Hematopoietic multipotent progenitor cell treated with erythropoietin and hydrocortisone succinate and interleukin-3 and kit ligand, for 8 days (in vitro differentiated cells): ENCODE measurements around the gene EPHA6.
"Not testable (repeated sequence)": the region's sequence is repeated elsewhere in the genome, so short reads cannot be mapped to it uniquely, and the experiment has no call there.

Experiments
- DNase-seq: peaks from one replicate; pipeline ENCODE4 v3.0.0-alpha.2; 2015

Gene EPHA6

DNA sequence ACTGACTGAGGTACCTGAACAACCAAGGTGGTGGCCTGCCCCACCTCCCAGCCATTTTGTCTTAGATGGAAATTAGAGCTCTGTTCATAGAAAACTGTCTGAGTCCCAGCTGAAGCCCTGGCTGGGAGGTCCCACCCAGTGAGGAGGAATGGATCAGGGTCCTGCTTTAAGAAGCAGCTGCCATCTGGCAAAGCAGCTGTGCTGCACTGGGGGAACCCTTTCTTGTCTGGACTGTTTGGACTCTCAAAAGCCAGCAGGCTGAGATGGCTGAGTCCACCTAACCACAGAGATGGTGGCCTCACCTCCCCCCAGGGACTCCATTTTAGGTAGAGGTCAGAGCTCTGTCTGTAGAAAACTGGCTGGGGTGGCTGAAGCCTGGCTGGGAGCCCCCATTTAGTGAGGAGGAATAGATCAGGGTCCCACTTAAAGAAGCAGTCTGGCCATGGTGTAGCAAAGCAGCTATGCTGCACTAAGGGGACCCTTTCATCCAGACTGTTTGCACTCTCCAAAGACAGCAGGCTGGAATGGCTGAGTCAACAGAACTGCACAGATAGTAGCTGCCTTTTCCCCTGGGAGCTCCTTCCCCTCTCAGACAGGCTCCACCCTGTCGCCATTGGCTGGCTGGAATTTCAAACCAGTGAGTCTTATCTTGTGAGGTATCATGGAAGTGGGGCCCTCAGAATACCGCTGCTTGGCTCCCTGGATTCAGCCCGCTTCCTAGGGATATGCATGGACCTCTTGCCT, 116.9 kb downstream of the EPHA6 start:
- DNase-seq = no peak

DNA sequence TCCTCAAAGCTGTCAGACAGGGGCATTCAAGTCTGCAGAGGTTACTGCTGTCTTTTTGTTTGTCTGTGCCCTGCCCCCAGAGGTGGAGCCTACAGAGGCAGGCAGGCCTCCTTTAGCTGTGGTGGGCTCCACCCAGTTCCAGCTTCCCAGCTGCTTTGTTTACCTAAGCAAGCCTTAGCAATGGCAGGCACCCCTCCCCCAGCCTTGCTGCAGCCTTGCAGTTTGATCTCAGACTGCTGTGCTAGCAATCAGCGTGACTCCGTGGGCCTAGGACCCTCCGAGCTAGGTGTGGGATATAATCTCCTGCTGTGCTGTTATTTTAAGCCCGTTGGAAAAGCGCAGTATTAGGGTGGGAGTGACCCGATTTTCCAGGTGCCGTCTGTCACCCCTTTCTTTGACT, 127.7 kb downstream of the EPHA6 start:
- DNase-seq = not testable (repeated sequence)

DNA sequence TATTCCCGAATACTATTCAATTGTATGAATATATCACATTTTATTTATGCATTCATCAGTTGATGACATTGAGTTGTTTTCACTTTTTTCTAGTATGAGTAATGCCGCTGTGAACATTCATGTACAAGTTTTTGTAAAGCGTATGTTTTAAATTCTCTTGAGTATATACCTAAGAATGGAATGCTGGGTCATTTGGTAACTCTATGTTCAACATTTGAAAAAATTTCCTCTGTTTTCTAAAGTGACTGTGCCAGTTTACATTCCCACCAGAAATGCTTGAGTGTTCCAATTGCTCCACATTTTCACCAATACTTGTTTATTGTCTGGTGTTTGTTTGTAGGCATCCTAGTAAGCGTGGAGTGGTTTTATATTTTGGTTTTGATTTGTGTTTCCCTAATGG, 144.5 kb downstream of the EPHA6 start:
- no peak for DNase-seq

DNA sequence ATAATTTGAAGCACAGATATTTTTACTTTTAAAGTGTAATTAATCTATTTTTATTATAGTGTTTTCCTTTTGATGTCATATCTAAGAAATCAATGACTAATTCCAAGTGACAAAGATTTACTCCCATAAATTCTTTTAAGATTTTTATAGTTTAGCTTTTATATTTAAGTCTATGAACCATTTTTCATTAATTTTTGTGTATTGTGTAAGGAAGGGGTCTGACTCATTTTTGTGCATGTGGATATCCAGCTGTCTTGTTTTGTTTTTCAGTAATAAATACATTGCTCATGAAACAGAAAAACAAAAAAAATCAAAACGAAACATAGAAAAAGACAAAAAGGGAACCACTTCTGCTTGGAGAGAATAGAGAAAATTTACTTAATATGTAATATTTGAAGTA, 145.1 kb downstream of the EPHA6 start:
- no peak for DNase-seq

DNA sequence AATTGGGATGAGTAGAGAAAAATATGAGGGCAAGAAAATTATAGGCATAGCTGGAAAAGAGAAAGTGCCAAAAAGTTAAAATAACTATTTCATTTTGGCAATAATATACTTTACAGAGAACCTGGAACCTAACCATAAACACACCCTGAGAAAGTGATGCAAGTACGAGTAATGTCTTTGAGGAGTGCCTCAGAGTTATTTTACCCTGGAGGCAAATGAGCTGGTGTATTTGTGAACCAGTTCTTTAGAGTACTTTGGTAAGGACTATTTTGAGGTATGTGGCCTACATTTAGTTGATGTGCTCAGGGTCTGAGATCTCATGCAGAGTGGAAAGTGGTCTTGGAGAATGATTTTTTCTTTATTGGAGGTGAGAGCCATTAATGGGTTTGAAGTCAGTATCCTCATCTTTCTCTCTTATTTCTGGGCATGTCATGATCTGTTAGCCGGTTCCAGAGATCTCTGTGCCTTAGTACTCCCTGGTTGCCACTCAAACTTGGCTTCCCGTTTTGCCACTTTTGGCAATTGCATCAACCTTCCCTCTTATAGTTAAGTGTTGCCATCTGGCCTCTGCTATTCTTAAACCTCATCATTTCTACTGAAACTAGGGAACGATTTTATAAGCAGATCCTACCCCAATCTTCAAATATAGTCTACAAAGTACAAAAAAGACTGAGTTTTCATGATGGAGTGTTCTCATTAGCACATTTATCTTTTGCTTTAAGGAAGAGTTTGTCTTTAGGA, 145.7 kb downstream of the EPHA6 start:
- no peak for DNase-seq

DNA sequence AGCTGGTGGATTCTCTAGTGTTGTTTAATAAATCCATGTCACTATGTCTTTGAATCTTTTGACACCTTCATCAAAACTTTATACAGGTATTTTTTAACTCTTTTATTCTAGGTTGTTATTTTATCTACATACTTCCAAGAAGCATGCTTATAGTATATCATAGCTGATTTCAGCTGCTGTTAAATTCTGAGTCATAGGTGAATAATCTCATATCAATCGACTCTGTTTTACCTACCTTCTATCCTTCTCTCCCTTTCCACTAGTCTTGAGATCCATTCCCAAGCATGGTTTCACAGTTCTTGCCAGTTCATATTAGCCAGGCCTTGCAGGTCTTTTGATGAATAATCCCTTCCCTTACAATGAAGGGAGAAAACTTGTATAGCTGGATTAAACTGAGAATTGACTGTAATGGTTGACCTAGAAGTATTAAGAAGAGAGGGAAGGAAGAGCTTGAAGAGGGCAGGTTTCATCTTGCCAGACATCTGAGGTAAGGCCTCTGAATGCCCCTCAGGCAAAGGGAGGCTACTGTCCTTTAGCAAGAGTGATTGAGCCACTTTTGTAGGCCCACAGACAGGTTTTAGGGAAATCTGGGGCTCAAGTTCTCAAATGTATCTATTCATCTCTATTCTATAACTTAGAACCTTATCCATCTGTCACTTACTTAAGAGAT, 146.4 kb downstream of the EPHA6 start:
- no peak for DNase-seq

DNA sequence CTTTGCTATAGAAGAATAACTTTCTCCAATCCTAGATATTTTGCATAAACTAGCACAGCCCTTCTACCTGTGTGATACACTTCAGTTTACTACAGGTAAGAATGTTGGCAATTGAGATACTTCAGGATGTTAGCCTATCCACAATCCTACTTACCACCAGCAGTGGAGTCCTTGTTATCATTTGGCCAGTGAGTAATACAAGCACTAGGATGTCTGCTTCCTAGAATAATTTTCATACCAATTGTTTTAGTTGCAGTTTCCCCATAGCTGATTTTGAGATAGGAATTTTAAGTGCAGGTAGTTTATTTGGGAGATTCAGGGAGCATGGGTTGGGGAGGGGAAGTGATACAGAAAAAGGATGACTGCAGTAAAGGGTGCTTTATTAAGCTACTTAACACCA, 147.2 kb downstream of the EPHA6 start:
- no peak for DNase-seq

DNA sequence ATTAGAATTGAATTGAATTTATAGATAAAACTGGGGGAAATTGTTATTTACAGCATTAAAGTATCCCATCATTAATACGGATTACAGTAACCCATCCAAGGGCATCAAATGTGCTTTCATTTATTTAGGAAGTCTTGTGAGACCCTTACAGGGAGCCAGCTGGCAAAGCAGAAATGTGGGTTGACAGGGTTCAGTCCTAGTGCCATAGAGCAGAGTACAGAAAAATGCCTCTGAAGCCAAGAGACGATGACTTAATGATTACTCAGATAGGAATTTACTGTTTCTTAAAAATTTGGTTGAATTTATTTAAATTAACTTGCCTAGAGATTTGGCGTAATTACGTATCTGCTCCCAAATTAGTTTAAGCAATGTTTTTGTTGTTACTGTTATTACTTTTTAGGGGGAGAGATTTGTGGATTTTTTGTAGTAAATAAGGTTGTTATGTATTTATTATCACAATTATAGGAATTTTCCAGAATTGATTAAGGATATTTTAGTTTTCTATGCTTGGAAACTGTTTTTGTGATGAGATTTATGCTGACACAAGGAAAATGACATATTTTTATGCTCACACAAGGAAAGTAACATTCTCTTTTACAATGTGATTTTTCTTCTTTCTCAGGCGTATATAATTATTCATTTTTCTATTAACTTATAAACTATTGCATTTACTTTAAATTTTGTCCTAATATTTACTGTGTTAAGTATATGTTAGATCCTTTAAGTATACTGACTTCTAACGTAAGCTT, 152.0 kb downstream of the EPHA6 start:
- no peak for DNase-seq

DNA sequence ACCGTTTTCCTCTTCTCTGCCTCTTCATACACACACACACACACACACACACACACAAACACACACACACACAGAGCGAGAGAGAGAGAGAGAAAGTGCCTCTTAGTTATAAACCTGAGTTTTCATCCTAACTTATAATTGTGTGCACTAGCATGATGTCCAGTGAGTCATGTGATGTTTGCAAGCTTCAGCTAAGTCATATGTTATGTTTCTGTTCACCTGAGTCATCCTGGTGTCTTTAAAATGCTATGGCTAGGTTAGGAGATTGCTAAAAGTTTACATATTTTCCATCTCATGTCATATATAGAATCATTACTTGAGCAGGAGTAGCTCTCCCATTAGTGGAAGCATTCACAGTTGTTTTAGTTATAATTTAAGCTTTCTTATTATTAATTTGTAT, 155.8 kb downstream of the EPHA6 start:
- no peak for DNase-seq

DNA sequence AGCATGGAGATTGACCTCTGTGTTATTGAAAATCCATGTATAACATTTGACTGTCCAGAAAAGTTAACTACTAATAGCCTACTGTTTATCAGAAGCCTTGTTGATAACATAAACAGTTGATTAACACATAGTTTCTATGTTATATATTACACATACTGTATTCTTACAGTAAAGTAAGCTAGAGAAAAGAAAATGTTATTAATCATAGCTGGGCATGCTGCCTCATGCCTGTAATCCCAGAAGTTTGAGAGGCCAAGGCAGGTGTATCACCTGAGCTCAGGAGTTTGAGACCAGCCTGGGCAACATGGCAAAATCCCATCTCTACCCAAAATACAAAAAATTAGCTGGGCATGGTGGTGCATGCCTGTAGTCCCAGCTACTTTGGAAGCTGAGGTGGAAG, 163.3 kb downstream of the EPHA6 start:
- no peak for DNase-seq

DNA sequence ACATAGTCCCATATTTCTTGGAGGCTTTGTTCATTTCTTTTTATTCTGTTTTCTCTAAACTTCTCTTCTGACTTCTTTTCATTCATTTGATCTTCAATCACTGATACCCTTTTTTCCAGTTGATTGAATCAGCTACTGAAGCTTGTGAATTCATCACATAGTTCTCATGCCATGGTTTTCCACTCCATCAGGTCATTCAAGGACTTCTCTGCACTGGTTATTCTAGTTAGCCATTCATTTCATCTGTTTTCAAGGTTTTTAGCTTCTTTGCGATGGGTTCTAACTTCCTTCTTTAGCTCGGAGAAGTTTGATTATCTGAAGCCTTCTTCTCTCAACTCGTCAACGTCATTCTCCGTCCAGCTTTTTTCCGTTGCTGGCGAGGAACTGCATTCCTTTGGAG, 169.3 kb downstream of the EPHA6 start:
- DNase-seq = not testable (repeated sequence)

DNA sequence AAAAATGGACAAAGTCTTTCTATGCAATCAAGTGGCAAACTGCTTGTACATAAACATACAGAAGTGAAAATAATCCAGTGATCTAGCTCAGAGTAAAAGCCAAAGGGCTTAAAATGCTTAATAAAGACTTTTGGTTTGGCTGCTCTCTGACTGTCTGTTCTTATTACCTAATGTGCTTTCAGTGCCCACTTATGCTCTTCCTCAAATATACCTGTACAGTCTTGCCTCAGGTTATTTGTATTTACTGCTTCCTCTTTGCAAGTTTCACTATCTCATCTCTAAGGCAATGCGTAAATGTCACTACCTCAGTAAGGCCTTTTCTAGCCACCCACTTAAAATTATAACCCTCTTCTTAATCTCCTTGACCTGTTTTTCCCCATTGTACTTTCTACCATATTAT, 171.8 kb downstream of the EPHA6 start:
- DNase-seq = no peak

DNA sequence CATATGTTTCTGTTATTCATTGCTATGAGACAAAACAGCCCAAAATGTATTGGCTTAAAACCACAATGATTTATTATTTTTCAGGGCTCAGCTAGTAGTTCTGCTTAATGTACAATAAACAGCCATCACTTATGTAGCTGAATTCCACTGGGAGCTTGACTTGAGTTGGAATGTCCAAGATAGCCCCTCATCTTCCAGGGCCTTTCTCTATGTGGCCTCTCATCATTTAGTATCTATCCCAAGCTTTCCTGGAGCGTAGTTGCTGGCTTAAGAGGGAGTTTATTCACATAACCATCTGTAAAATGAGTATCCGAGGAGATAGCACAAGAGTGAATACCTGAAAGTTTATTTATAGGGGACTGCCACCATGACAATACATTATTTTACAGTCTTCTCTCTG, 176.8 kb downstream of the EPHA6 start:
- DNase-seq = no peak

DNA sequence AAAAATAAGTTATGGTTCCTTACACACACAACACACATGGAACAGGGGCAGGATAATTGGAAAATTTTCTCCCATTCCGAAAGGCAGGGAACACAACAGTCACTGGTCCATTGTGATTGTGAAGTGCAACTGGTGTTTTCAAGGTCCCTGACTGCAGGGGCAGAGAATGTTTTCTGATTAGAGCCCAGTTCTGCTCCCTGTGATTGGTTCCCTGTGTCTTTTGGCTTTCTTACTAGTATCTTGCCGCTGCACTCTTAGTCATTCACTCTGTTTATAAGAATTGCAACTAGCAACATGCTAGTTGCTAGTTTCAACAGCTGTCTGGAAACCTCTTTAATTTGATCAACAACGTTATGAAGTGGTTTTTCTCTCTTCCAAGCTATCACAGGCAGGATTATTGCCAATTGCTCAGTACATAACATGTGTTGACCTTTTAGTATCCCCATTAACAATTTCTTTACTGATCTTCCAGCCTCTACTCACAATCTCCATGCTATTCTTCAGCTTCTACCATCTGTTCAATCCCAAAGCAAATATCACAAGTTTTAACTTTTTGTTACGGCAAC, 177.5 kb downstream of the EPHA6 start:
- no peak for DNase-seq

DNA sequence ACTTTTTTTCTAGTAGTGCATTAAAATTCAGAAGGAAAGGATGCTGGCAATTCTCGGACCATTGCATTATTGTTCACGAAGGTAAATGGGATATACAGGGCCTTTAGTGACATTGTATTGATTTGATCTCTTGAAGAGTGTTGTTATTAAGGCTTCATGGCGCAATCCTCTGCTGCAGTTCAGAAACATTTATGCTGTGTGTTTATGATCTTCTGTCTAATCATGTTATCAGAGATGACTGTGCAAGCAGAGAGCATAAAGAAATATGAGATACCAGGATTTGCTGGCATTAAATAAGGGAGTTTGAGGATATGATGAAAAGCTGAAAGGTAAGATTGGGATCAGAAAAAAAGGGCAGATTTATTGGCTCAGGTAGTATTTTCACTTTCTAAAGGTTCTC, 180.6 kb downstream of the EPHA6 start:
- DNase-seq = no peak

DNA sequence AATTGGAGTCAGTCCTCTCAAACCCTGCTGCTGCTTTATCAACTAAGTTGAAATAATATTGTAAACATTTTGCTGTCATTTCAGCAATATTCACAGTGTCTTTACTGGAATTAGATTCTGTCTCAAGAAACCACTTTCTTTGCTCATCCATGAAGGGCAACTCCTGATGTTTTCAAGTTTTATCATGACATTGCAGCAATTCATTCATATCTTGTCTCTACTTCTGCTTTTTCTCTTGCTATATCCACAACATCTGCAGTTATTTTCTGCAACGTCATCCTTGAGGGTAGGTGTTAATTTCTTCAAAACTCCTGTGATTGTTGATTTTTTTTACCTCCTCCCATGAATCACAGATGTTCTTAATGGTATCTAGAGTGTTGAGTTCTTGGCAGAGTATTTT, 181.6 kb downstream of the EPHA6 start:
- DNase-seq = no peak

DNA sequence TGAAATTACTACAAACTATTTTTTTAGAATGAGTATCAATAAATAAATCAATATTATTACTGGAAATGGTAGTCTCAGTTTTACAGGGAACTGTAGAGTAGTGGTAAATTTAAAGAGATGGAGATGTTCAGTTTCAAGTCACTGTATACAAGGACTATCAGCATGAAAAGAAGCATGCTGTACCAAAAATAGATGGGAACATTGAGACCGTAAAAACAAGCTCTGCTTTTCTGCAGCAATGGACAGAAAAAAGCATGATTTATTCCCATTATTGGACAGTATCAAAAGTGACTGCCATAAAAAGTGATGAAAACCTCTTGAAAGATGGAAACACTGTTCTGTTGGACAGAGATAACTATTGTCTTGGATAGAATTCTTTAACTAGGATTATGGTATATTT, 187.2 kb downstream of the EPHA6 start:
- no peak for DNase-seq

DNA sequence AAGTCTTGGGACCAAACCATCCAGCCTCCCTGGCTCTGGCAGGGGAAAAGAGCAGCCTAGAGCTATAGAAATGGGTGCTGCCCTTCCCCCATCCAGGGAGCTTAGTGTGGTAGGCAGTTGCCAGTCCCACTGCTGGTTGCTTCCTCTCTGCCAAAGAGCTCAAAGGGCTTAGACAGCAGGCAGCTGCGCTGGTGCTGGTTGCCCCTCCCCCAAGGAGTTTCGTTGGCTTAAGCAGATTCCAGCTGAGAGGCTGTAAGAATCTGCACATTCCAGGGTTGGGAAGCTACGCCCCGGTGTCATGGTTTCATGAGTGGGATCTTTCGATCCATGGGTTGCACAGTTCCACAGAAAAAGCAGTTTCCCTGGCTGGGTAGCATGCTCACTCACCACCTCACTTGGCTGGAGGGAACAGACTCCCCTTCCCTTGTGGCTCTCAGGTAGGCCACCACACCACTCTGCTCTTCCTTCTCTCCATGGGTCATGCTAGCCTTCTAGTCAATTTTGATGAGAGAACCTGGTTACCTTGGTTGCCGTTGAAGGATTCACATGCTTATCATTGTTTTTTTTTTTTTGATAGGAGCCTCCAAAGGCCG, 195.1 kb downstream of the EPHA6 start:
- no peak for DNase-seq

DNA sequence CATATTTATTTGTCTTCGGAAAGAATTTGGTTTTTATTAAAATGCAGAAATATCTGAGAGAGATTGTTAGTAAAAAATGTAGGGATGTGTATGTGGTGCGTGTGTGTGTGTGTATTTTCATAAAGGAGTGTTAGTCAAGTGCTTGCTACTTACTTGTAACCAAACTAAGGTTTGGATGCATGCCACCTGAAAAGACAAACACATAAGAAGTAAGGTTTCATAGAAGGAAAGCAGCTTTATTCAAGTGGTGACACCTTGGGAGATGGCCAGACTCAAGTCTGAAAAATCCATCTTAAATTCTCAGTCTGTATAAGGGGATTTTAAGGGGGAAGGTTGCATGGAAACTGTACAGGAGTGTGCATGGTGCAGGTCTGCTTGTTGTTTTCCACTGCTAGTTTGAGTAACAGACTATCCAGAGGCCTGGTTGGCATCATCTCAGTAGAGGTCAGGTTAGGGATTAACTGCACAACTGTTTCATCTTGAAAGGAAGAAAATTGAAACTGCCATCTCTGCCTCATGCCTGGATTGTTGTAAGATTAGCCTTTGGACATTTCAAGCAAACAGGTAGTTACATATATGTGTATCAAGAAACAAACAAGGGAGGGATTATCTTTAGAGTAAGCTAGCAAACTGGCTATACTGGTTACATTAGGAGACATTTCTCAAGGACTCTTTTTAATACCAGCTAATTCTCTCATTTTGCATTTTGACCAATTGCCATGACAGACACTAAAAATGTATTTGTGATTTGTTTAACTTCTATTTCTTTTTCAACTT, 196.7 kb downstream of the EPHA6 start:
- no peak for DNase-seq

DNA sequence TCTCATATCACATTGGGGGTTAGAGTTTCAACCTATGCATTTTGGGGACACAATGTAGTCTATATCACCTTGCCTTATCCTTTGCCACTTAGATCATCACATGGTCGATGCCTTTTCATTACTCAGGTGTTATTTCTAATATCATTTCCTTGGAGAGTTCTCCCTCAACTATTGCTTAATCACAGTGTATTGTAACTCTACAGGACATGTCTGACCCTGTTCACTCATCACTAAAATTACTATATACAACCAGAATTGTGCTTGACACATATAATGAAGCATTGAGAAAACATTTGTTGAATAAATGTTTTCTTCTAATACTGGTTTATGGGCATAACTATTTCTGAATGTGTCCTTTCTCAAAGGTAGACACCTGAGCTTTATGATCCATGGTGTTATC, 207.4 kb downstream of the EPHA6 start:
- DNase-seq = no peak

DNA sequence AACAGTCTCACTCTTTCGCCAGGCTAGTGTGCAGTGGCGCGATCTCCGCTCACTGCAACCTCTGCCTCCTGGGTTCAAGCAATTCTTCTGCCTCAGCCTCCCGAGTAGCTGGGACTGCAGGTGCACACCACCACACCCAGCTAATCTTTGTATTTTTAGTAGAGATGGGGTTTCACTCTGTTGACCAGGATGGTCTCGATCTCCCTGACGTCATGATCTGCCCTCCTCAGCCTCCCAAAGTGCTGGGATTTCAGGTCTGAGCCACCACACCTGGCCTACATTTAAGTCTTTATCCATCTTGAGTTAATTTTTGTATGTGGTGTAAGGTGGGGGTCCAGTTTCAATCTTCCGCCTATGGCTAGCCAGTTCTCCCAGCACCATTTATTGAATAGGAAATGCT, 211.2 kb downstream of the EPHA6 start:
- not testable (repeated sequence) for DNase-seq

DNA sequence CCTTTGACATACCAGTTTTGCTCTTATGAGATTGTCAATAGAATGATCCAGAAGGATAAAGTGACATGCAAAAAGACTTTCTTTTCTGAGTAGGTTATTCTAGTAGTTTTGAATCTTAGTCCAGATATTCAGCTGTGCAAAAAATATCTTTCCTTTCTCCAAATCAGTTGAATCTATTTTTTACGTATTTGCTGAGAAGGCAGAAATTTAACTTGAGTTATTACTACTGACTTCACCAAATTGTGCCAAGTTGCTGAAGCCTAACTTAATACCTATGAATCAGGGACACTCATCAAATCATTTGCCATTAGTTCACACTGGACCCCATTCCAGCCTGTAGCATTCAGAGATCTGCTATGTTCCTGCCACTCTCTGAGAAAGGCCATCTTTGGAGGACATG, 215.6 kb downstream of the EPHA6 start:
- no peak for DNase-seq
